Activated CD4-positive, alpha-beta T cell treated with anti-CD3 and anti-CD28 coated beads, Interleukin-2, amount 50 U/mL, for 16 hours (primary cell): ENCODE data around the gene PCBP4.

Source experiments
- DNase-seq: peaks from one replicate; pipeline ENCODE4 v3.0.0-alpha.2; 2020

Gene PCBP4

DNA sequence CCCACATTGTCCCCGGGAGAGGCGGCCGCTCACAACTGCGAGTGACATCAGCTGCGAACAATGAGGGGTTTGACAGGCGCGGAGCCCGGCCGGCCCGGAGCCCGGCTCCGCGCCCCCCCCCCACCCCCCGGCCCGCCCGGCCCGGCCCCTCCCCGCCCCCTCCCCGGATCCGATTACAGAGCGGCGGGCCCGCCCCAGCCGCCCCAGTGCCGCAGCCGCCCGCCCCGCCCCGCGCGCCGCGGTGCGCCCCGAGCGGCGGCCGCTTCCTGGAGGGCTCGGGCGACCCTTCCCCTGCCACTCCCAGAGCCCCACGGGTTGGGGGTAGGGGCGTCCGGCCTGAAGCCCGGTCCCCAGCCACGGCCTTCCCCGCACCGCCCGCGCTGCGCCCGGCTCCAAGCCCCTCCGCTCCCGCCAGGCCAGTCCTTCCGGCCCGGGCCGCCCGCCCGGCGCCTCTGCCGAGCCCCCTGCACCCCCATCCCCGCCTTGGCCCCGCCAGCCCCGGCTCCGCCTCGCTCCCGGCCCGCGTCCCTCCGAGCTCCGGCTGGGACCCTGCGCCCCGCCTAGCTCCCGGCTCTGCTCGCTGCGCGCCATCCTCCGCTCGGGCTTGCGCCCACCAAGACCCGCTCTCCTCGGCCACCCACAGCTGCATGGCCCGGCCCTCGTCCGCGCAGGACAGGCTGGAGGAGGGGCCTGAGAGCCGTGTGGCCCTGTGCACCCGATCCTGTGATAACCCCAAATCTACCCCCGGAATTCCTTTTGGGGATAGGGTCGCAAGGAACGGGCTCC lies at the start of gene PCBP4:
Gene PCBP4 (minus strand): TSS at position 71 of the 786 bp plus-strand sequence. CDS start 6,214 bp downstream, outside the sequence.
- DNase-seq = no peak

DNA sequence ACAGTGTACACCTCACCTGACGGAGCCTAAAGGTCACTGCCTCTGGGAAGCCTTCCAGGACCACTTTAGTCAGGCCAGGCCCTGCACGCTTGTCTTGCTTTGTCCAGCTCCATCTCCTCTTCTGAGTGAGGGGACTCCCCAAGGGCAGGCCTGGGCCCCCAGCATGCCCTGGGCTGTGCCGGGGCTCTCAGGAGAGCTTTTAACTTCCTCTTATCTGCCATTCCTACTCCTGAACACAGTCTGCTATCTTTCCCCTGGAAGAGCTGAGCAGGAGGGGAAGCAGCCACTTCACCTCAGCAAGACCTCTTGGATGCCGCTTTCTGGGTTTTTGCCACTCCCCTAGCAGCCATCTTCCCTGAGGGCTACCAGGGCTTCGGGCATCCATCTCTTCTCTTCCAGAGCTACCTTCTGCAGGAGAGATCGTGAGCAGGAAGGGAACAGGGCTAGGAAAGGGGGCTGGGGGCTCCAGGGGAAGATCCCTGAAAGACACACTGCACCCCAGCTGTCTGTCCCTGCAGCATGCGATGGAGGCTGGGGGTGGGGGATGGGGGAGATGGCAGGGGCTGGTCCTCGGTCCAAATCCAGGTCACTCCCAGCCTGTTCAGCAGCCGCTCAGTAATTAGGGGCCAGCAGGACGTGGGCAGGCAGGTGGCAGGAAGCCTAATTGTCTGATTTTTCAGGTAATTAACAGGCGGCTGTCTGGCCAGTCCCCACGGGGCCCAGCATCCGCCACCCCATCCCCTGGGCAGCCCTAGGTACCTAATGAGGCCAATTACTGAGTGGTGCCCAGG lies 48.4 kb upstream of the PCBP4 start:
- DNase-seq = no peak

DNA sequence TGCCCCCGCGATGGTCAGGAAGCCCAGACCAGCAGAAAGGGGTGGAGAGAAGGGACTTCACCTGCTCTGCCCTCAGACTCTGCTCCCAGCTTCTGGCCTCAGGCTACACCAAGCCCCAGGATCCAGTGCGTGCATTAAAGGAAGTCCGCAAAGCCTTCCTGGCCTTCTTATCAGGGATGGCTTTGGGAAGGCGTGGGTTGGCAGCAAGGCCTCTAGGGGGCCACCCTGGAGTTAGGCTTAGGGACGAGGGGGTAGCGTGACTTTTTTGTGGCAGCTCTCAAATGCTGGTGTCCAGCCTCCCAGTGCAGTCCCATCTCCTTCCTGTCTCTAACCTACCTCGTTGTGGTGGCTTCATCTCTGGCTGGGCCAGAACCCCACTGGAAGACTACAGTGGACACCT lies 47.4 kb upstream of the PCBP4 start:
- DNase-seq = no peak

- DNase-seq = no peak
Measured at GRCh38 chr3:52013802-52014598, 46.7 kb upstream of the PCBP4 start.

GRCh38 chr3:52012699-52013098 lies 45.4 kb upstream of the PCBP4 start:
- DNase-seq = no peak

- DNase-seq = no peak
Measured at GRCh38 chr3:52010431-52010830, 43.2 kb upstream of the PCBP4 start.

- DNase-seq = no peak
Measured at GRCh38 chr3:52007291-52007690, 40.0 kb upstream of the PCBP4 start.

DNA sequence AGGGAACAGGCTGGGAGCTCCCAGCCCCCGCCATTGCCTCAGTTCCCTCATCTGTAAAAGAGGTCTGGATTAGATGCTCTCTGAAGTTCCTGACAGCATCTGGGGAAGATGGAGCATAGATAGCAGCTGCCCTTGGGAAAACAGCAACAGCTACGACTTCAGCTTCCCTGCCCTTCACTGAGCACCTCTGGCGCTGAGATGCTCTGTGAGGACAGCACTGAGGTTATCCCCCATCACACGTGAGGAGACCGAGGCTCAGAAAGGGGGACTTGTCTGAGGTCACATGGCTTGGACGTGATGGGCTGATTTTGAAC lies 39.5 kb upstream of the PCBP4 start:
- no peak for DNase-seq

GRCh38 chr3:52006017-52006819 lies 39.0 kb upstream of the PCBP4 start:
- no peak for DNase-seq

DNA sequence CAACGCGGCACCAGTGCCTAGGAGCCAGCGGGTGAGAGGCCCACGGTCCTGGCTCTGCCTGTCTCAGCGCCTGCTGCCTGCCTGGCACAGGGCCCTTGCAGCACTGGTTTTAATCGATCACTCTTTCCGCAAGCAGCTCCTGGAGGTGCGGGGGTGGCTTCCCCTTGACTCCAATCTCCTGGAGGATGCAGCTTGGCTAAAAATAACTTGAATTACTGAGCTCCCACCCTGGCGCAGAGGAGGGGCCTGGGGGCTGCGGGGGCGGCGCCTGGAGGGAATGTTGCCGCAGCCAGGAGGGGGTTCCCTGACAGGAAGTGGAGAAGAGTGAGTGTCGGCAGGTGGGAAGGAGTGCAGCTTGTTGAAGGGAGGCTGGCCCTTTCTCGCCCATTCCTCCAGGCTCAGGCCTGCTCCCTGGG lies 38.3 kb upstream of the PCBP4 start:
- no peak for DNase-seq

- DNase-seq = no peak
Measured at GRCh38 chr3:52004906-52005395, 37.7 kb upstream of the PCBP4 start.

- DNase-seq = no peak
Measured at GRCh38 chr3:52004163-52004787, 37.0 kb upstream of the PCBP4 start.

- DNase-seq = no peak
Measured at GRCh38 chr3:52002748-52003147, 35.5 kb upstream of the PCBP4 start.

- peak; percentile 80 for DNase-seq
Measured at GRCh38 chr3:52001443-52001974, 34.3 kb upstream of the PCBP4 start.

GRCh38 chr3:51999846-52000245 lies 32.6 kb upstream of the PCBP4 start:
- no peak for DNase-seq

- DNase-seq = no peak
Measured at GRCh38 chr3:51998774-51999173, 31.5 kb upstream of the PCBP4 start.

DNA sequence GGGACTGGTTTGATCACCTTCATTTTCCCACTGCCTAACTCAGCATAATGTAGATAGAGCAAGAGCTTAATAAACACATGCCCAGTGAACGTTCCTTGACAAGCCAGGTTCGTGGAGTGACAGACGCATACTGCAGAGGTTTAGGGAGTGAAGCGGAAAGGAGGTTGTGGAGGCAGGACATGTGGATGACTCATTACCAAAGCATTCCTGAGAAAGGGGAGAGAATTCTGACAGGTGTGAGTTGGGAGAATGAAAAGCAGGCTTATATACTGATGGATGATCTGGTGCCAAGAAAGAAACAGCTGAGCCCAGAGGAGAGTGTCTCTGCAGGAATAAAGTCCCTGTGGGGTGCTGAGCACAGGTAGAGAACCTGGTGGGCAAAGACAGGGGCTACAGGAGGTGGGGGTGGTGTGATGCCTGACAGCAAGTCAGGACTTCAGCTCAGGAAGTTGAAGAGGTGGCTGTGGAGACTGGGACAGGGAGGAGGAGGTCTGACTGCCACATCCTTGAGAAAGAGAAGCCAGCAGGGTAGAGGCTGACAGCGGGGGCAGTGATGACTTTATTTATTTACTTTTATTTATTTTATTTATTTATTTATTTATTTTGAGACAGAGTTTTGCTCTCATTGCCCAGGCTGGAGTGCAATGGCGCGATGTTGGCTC lies 30.8 kb upstream of the PCBP4 start:
- no peak for DNase-seq

DNA sequence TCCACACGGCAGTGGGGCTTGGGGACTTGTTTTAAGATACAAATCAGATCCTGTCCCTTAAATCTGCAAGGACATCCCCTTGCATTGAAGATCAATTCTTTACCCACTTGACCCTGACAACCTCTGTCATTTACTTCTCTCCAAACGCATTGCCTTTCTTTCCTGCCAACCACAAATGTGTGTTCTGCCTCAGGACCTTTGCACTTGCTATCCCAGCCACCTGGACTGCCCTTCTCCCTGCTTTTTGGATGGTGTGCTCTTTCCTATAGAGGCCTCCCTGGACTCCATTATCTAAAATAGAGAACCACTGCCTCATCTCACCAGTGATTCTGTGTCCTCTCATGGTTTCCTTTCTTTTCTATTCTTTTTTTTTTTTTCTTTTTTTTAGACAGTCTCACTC lies 29.9 kb upstream of the PCBP4 start:
- no peak for DNase-seq

DNA sequence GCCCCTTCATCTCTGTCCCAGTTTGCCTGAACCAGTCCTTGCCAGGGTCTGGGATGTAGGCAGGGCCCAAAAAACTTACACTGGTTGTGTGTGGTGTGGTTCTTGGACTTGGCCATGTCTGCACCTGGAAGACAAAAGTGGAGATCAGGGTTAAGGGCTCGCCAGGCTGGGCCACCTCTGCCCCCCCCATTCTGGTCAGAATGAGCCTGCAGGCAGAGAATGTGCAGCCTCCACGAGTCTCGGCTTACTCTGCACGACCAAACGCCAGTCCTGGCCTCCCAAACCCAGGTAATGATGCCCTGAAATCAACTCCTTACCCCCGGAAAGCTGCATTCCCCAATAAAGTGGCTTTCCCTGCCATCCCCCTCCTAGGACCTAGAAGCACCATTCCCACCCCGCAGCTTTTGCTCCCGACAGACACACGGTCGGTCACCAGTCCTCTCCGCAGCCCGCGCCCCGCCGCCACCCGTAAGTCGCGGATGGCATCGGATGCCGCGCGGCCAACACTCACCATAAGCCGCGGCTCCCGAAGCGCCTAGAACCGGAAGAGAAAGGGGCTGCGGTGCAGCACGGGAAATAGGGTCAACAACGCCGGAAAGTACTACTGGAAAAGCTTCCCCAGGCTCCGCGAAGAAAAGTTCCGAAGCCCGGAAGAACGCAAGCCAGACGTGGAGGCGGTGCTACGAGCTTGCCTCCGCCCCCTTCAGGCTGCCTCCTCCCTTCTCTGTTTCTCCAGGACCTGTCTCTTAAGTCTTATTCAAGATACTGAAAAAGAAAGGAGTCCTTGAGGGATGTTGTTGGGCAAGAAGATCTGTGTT lies 28.3 kb upstream of the PCBP4 start, which contains the start of gene RPL29:
Gene RPL29 (minus strand): TSS at position 550 of the 818 bp plus-strand sequence. CDS start 434 bp downstream, at position 116.
- peak; percentile 96 for DNase-seq

- no peak for DNase-seq
Measured at GRCh38 chr3:51994530-51994929, 27.3 kb upstream of the PCBP4 start.
